HepG2 (cell line): Measurements from ENCODE around the gene RNASE8. TPM values are rescaled to one million over a fixed set of nuclear protein-coding genes. Genes with fewer than 3 reads are reported as not detected.

Experiments
- CENPT ChIP-seq: sonication (generic); formaldehyde crosslinking; IDR thresholded peaks from 2 replicates; pipeline ENCODE4 v1.8.0; 2022; ENCODE audit warnings: low read depth, mild to moderate bottlenecking, moderate library complexity, missing genetic modification reagents
- FOXO1 ChIP-seq: sonication (generic); formaldehyde crosslinking; IDR thresholded peaks from 2 replicates; pipeline ENCODE4 v1.4.0; 2020; ENCODE audit warnings: missing genetic modification reagents
- GATA4 ChIP-seq: sonication (generic); IDR thresholded peaks from 2 replicates; pipeline ENCODE4 v1.6.1; 2016; ENCODE audit warnings: antibody characterized with exemption, low read depth, borderline replicate concordance
- KDM4B ChIP-seq: sonication (generic); formaldehyde crosslinking; IDR thresholded peaks from 2 replicates; pipeline ENCODE4 v1.4.0; 2020; ENCODE audit warnings: missing genetic modification reagents
- KDM6A ChIP-seq: IDR thresholded peaks from 2 replicates; pipeline ENCODE4 v1.6.1; 2016; ENCODE audit warnings: low read depth
- KMT2B ChIP-seq: IDR thresholded peaks from 2 replicates; pipeline ENCODE4 v1.6.1; 2016; ENCODE audit warnings: missing genetic modification reagents, missing compliant biosample characterization
- MAFG ChIP-seq: sonication (generic); formaldehyde crosslinking; IDR thresholded peaks from 2 replicates; pipeline ENCODE4 v1.5.1; 2020; ENCODE audit warnings: mild to moderate bottlenecking, missing genetic modification reagents
- ZBTB2 ChIP-seq: sonication (generic); formaldehyde crosslinking; IDR thresholded peaks from 2 replicates; pipeline ENCODE4 v1.8.0; 2022; ENCODE audit warnings: low read depth, missing genetic modification reagents
- ZNF276 ChIP-seq: sonication (generic); formaldehyde crosslinking; IDR thresholded peaks from 2 replicates; pipeline ENCODE4 v1.4.0; 2020; ENCODE audit warnings: mild to moderate bottlenecking, low read depth, missing genetic modification reagents
- ZNF792 ChIP-seq: IDR thresholded peaks from 2 replicates; pipeline ENCODE4 v1.6.1; 2016
- ZSCAN21 ChIP-seq: sonication (generic); formaldehyde crosslinking; IDR thresholded peaks from 2 replicates; pipeline ENCODE4 v1.8.0; 2022; ENCODE audit warnings: mild to moderate bottlenecking, missing genetic modification reagents, moderate library complexity, borderline replicate concordance
- polyA plus RNA-seq, 8 experiments: library from polyadenylated mRNA; depleted of rRNA in 3 of 8; stranded (reverse) in 7 of 8; unstranded in 1 of 8; fragments of >200 nt; fragmentation: Illumina TruSeq in 4 of 8; extraction: Trizol in 4 of 8; gene quantifications; 2 replicates each; pipeline versions ENCODE4 v1.2.1 to v1.2.3, GENCODE V29; 2011 to 2016; ENCODE audit warnings: low read depth in 4 of 8, missing spikeins in 1 of 8, mixed read lengths in 1 of 8; ENCODE audit not compliant: insufficient read depth in 1 of 8
- total RNA-seq, 5 experiments: library from RNA; depleted of rRNA; stranded (reverse); fragments of >200 nt; fragmentation: Illumina TruSeq; extraction: Trizol; gene quantifications; 2 replicates each; pipeline ENCODE4 v1.2.3, GENCODE V29; 2016; ENCODE audit warnings: low read depth in 1 of 5
- TF ChIP-seq, protein P1 (sequence below): sonication (generic); formaldehyde crosslinking; IDR thresholded peaks from 2 replicates; pipeline ENCODE4 v1.4.0; 2020; ENCODE audit warnings: missing genetic modification reagents, mild to moderate bottlenecking, borderline replicate concordance
- TF ChIP-seq, protein P2 (sequence below): sonication (generic); formaldehyde crosslinking; IDR thresholded peaks from 2 replicates; pipeline ENCODE4 v1.4.0; 2020; ENCODE audit warnings: mild to moderate bottlenecking, missing genetic modification reagents, borderline replicate concordance
- TF ChIP-seq, protein P3 (sequence below): sonication (generic); formaldehyde crosslinking; IDR thresholded peaks from 2 replicates; pipeline ENCODE4 v1.5.1; 2020; ENCODE audit warnings: mild to moderate bottlenecking, missing genetic modification reagents, borderline replicate concordance
- TF ChIP-seq, protein P4 (sequence below): sonication (generic); formaldehyde crosslinking; IDR thresholded peaks from 2 replicates; pipeline ENCODE4 v1.4.0; 2020; ENCODE audit warnings: missing genetic modification reagents

Gene RNASE8
- total and polyA plus RNA-seq, 2 of the 13 experiments (the other 11 are each of a cell fraction or from before 2014, with no cell fraction given), result not detected

DNA sequence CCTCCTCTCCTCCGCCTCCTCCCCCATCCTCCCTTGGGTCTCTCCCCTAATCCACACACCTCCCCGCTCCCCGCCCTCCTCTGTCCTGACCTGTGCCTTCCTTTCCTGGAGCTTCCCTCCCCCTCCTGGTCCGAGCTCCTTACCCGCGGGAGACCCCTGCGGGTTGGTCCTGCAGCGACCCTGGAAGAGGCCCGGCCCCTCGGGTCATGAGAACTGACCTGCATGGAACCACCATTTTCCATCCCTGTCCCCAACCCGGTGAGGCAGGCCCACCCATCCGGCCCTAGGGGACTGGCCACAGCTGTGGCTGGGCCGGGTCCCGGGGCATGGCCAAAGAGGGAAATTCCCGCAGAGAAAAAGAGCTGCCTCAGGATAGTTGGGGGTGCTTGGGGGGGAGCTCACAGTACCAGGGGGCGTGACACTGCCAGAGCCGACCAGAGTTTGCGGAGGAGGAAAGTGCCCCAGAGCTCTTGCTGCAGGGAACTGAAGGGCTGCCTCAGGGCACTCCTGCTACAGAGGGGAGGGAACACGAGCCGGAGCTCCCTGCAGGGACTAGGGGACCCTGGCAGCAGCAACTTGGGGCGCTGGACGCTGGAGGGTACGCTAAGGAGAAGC, 13.1 kb downstream of the RNASE8 start (continued):
- TF ChIP-seq, protein P1, sequence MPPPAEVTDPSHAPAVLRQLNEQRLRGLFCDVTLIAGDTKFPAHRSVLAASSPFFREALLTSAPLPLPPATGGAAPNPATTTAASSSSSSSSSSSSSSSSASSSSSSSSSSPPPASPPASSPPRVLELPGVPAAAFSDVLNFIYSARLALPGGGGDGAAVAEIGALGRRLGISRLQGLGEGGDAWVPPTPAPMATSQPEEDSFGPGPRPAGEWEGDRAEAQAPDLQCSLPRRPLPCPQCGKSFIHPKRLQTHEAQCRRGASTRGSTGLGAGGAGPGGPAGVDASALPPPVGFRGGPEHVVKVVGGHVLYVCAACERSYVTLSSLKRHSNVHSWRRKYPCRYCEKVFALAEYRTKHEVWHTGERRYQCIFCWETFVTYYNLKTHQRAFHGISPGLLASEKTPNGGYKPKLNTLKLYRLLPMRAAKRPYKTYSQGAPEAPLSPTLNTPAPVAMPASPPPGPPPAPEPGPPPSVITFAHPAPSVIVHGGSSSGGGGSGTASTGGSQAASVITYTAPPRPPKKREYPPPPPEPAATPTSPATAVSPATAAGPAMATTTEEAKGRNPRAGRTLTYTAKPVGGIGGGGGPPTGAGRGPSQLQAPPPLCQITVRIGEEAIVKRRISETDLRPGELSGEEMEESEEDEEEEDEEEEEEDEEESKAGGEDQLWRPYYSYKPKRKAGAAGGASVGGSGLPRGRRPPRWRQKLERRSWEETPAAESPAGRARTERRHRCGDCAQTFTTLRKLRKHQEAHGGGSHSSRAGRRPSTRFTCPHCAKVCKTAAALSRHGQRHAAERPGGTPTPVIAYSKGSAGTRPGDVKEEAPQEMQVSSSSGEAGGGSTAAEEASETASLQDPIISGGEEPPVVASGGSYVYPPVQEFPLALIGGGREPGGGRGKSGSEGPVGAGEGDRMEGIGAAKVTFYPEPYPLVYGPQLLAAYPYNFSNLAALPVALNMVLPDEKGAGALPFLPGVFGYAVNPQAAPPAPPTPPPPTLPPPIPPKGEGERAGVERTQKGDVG (CRISPR knock-in tag), result no peak
- TF ChIP-seq, protein P2, sequence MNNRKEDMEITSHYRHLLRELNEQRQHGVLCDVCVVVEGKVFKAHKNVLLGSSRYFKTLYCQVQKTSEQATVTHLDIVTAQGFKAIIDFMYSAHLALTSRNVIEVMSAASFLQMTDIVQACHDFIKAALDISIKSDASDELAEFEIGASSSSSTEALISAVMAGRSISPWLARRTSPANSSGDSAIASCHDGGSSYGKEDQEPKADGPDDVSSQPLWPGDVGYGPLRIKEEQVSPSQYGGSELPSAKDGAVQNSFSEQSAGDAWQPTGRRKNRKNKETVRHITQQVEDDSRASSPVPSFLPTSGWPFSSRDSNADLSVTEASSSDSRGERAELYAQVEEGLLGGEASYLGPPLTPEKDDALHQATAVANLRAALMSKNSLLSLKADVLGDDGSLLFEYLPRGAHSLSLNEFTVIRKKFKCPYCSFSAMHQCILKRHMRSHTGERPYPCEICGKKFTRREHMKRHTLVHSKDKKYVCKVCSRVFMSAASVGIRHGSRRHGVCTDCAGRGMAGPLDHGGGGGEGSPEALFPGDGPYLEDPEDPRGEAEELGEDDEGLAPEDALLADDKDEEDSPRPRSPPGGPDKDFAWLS (CRISPR knock-in tag), result no peak
- TF ChIP-seq KMT2B (CRISPR knock-in tag) (peak; percentile 23), GATA4 (no peak), ZNF792 (CRISPR knock-in tag) (no peak), MAFG (CRISPR knock-in tag) (0 out of 2 replicates have a peak, but pooled peaks have one; percentile 13), KDM6A (CRISPR knock-in tag) (no peak), CENPT (no peak), KDM4B (no peak), FOXO1 (CRISPR knock-in tag) (no peak), ZBTB2 (no peak; the same call in 1 of the 2 replicates), ZSCAN21 (0 out of 2 replicates have a peak, but pooled peaks have one; percentile 8), ZNF276 (CRISPR knock-in tag) (no peak)
- TF ChIP-seq, protein P3, sequence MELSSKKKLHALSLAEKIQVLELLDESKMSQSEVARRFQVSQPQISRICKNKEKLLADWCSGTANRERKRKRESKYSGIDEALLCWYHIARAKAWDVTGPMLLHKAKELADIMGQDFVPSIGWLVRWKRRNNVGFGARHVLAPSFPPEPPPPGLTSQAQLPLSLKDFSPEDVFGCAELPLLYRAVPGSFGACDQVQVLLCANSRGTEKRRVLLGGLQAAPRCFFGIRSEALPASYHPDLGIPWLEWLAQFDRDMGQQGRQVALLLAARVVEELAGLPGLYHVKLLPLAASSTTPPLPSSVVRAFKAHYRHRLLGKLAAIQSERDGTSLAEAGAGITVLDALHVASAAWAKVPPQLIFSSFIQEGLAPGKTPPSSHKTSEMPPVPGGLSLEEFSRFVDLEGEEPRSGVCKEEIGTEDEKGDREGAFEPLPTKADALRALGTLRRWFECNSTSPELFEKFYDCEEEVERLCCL (CRISPR knock-in tag), result no peak; the same call in 1 of the 2 replicates
- TF ChIP-seq, protein P4, sequence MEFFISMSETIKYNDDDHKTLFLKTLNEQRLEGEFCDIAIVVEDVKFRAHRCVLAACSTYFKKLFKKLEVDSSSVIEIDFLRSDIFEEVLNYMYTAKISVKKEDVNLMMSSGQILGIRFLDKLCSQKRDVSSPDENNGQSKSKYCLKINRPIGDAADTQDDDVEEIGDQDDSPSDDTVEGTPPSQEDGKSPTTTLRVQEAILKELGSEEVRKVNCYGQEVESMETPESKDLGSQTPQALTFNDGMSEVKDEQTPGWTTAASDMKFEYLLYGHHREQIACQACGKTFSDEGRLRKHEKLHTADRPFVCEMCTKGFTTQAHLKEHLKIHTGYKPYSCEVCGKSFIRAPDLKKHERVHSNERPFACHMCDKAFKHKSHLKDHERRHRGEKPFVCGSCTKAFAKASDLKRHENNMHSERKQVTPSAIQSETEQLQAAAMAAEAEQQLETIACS (CRISPR knock-in tag), result no peak; the same call in 1 of the 2 replicates
